ENCODE results near the gene DRD5. TPM values are rescaled to one million over a fixed set of nuclear protein-coding genes. Genes with fewer than 3 reads are reported as not detected.

The DRD5 gene
- total RNA-seq, 1 experiment from 2014 or later: not detected

Other genes with a start within 250 kb of the DRD5 start
- 0.26 TPM in 1 of 2 replicates, not detected in the other for gene SLC2A9, start 239.9 kb downstream of the DRD5 start, total RNA-seq (2014; rRNA removed; shearing (Covaris generic))